HL-60 (cell line): ENCODE results near the gene SLC29A3.

Experiments
- DNase-seq, 2 experiments: peaks; one replicate each; pipeline ENCODE4 v3.0.0-alpha.2; 2010 to 2020; ENCODE audit warnings: low read depth in 1 of 2, low spot score in 1 of 2
- H3K27ac ChIP-seq: fragments of 250-450 bp; sonication (Bioruptor Pico); replicated peaks from 2 replicates; pipeline ENCODE4 v1.5.1; 2020; ENCODE audit warnings: mild to moderate bottlenecking, moderate library complexity
- H3K27me3 ChIP-seq: fragments of 250-450 bp; sonication (Bioruptor Pico); 2 replicates; pipeline ENCODE4 v1.5.1; 2021; ENCODE audit warnings: mild to moderate bottlenecking, moderate library complexity; ENCODE audit not compliant: insufficient read depth, poor library complexity, severe bottlenecking
- H3K4me3 ChIP-seq: replicated peaks from 2 replicates; pipeline ENCODE4 v1.5.1; 2011; ENCODE audit warnings: mild to moderate bottlenecking, control low read depth, low read length; ENCODE audit not compliant: insufficient read depth
- GABPA ChIP-seq: IDR thresholded peaks from 2 replicates; pipeline ENCODE4 v1.6.1; 2012; ENCODE audit warnings: low read depth
- POLR2AphosphoS5 ChIP-seq: IDR thresholded peaks from 2 replicates; pipeline ENCODE4 v1.6.1; 2012; ENCODE audit warnings: low read depth
- SPI1 ChIP-seq: IDR thresholded peaks from 2 replicates; pipeline ENCODE4 v1.6.1; 2012; ENCODE audit warnings: low read depth, mild to moderate bottlenecking, borderline replicate concordance
- TF ChIP-seq, protein P1 (sequence below): IDR thresholded peaks from one replicate; pipeline ENCODE4 v1.5.1; 2011; ENCODE audit warnings: low read length, control low read depth, inconsistent platforms; ENCODE audit not compliant: insufficient read depth
- TF ChIP-seq, protein P2 (sequence below): IDR thresholded peaks from 2 replicates; pipeline ENCODE4 v1.6.1; 2012; ENCODE audit warnings: low read depth; ENCODE audit not compliant: insufficient replicate concordance

The SLC29A3 gene

DNA sequence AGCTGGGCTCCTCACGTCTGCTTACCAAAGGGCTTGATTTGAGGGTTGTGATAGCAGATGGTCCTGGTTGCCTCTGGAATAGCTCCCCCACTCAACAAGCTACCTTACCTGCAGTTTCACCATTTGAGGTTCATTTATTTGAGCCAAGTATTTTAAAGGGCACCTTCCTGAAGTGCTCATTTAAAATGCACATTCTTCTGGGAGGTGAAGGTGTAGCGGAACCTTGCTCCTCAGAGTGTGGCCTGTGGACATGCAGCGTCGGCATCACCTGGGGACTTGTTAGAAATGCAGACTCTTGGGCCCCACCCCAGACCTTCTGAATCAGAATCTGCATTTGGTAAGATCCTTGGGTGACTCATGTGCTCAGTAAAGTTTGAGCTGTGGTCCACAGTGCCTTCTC lies 79.9 kb downstream of the SLC29A3 start:
- Histone ChIP-seq H3K27ac (no peak overlapping the region), H3K27me3 (peaks cover 32% of the 10 kb centered on the region), H3K4me3 (no peak overlapping the region)
- DNase-seq, result no peak
- TF ChIP-seq GABPA (no peak), SPI1 (no peak)
- TF ChIP-seq, protein P1, sequence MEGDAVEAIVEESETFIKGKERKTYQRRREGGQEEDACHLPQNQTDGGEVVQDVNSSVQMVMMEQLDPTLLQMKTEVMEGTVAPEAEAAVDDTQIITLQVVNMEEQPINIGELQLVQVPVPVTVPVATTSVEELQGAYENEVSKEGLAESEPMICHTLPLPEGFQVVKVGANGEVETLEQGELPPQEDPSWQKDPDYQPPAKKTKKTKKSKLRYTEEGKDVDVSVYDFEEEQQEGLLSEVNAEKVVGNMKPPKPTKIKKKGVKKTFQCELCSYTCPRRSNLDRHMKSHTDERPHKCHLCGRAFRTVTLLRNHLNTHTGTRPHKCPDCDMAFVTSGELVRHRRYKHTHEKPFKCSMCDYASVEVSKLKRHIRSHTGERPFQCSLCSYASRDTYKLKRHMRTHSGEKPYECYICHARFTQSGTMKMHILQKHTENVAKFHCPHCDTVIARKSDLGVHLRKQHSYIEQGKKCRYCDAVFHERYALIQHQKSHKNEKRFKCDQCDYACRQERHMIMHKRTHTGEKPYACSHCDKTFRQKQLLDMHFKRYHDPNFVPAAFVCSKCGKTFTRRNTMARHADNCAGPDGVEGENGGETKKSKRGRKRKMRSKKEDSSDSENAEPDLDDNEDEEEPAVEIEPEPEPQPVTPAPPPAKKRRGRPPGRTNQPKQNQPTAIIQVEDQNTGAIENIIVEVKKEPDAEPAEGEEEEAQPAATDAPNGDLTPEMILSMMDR, result no peak

DNA sequence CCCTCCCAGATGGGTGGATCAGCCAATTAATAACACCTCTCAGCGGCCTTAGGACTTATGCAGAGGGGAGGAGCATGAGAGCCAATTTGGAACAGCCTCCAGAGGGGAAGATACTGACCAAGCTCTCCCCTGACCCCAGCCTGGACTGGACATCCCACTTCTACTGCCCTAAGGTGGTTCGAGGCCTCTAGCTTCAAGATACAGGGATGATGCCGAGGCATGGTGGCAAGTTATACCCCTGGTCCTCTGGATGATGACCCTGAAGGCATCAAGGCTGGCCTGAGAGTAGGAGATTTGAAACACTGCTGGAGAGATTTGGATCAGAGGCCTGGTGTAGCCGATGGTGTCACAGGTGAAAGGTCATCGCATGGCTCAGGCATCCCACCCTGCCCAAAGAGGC lies 80.9 kb downstream of the SLC29A3 start:
- TF ChIP-seq, protein P1, result no peak
- TF ChIP-seq GABPA (no peak), SPI1 (no peak), POLR2AphosphoS5 (no peak)
- TF ChIP-seq, protein P2, sequence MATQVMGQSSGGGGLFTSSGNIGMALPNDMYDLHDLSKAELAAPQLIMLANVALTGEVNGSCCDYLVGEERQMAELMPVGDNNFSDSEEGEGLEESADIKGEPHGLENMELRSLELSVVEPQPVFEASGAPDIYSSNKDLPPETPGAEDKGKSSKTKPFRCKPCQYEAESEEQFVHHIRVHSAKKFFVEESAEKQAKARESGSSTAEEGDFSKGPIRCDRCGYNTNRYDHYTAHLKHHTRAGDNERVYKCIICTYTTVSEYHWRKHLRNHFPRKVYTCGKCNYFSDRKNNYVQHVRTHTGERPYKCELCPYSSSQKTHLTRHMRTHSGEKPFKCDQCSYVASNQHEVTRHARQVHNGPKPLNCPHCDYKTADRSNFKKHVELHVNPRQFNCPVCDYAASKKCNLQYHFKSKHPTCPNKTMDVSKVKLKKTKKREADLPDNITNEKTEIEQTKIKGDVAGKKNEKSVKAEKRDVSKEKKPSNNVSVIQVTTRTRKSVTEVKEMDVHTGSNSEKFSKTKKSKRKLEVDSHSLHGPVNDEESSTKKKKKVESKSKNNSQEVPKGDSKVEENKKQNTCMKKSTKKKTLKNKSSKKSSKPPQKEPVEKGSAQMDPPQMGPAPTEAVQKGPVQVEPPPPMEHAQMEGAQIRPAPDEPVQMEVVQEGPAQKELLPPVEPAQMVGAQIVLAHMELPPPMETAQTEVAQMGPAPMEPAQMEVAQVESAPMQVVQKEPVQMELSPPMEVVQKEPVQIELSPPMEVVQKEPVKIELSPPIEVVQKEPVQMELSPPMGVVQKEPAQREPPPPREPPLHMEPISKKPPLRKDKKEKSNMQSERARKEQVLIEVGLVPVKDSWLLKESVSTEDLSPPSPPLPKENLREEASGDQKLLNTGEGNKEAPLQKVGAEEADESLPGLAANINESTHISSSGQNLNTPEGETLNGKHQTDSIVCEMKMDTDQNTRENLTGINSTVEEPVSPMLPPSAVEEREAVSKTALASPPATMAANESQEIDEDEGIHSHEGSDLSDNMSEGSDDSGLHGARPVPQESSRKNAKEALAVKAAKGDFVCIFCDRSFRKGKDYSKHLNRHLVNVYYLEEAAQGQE, result no peak
- Histone ChIP-seq H3K4me3 (no peak overlapping the region), H3K27ac (no peak overlapping the region), H3K27me3 (peaks cover 32% of the 10 kb centered on the region)
- no peak for DNase-seq

DNA sequence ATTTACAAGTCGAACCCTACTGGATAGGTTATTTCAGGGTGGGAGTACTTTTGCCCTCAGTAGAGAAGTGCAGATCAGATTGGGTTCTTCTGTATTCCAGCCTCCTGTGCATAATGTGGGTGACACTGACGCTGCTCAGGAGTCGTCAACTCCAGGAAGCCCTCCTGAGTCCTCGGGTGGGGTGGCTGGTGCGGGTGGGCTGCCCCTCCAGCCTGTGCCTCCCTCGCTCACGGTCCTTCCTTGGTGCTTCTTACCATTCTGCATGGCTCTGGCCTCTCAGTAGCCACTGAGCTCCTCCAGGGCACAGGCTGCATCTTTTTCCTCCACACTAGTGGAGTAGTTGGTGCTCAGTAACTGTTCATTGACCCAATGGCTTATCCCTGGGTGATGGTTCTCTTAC lies 82.0 kb downstream of the SLC29A3 start:
- no peak for TF ChIP-seq POLR2AphosphoS5
- no peak for TF ChIP-seq GABPA
- TF ChIP-seq, protein P1, result no peak
- TF ChIP-seq, protein P2, result no peak
- TF ChIP-seq SPI1, result no peak
- DNase-seq, result no peak
- Histone ChIP-seq H3K27me3 (peaks cover 26% of the 10 kb centered on the region), H3K27ac (no peak overlapping the region), H3K4me3 (no peak overlapping the region)

DNA sequence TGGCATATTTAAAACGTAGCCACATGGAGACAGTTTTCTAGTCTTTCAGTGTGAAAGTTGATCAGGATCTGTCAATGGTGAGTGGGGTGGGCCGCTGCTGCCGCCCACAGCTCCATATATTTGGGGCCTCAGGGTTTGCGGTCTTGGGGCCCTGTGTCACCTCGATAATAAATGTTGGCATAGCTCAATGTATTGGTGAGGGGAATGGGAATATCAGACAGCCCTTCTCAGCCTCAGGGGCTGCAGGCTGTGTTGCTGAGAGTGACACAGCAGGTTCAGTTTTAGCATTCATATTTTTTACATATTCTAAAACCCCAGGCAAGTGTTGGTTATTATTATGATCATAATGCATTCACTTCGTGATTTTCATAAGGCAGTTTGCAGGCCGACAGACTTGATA lies 82.9 kb downstream of the SLC29A3 start:
- Histone ChIP-seq H3K4me3 (no peak overlapping the region), H3K27me3 (peaks cover 22% of the 10 kb centered on the region), H3K27ac (no peak overlapping the region)
- TF ChIP-seq, protein P1, result no peak
- no peak for TF ChIP-seq SPI1
- TF ChIP-seq, protein P2, result no peak
- TF ChIP-seq GABPA, result no peak
- TF ChIP-seq POLR2AphosphoS5, result no peak
- no peak for DNase-seq
